Measurements from ENCODE around the gene C6orf89. TPM values are rescaled to one million over a fixed set of nuclear protein-coding genes. Genes with fewer than 3 reads are reported as not detected.

The C6orf89 gene
- total RNA-seq, 2 donors from 2014 or later = 13.9 to 16.8 TPM

DNA sequence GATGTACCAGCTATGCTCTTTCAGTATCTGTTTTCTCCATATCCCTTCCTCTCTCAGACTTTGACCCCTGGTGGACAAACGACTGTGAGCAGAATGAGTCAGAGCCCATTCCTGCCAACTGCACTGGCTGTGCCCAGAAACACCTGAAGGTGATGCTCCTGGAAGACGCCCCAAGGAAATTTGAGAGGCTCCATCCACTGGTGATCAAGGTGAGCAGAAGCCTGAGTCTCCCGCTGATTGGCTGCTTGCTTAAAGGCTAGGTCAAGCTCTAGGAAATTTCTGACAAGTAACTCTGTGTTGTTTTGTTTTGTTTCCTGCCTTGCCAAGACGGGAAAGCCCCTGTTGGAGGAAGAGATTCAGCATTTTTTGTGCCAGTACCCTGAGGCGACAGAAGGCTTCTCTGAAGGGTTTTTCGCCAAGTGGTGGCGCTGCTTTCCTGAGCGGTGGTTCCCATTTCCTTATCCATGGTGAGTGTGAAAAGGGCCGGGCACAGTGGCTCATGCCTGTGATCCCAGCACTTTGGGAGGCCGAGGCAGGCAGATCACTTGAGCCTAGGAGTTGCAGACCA, 28.6 kb downstream of the C6orf89 start:
- H3K9me3 Mint-ChIP-seq = no peaks in the 10 kb centered on the region
- H3K27ac ChIP-seq (ENCODE audit: low read depth, low read length) = no peak overlapping the region
- H3K4me3 Mint-ChIP-seq = no peak overlapping the region
- H3K9me3 ChIP-seq (ENCODE audit: control insufficient read depth, low read length) = no peaks in the 10 kb centered on the region
- H3K27me3 Mint-ChIP-seq (ENCODE audit: insufficient read depth) = no peaks in the 10 kb centered on the region
- peaks cover 4% of the 10 kb centered on the region for H3K36me3 Mint-ChIP-seq (ENCODE audit: low read depth)
- no peaks in the 10 kb centered on the region for H3K4me1 ChIP-seq (ENCODE audit: control insufficient read depth, insufficient read depth, low read length)
- H3K4me1 Mint-ChIP-seq = peaks cover 2% of the 10 kb centered on the region
- H3K36me3 ChIP-seq (ENCODE audit: control insufficient read depth, insufficient read depth, low read length) = no peaks in the 10 kb centered on the region
- H3K9ac ChIP-seq (ENCODE audit: extremely low read depth, low read length, poor library complexity, severe bottlenecking) = no peak overlapping the region
- WGBS, 2 experiments (ENCODE audit: insufficient coverage in 1 of 2, insufficient read length in 1 of 2) = 59 to 65% methylated on average over 10 of the region's 10 CpGs
- H3K27ac Mint-ChIP-seq = no peak overlapping the region
- H3K4me3 ChIP-seq (ENCODE audit: low read length) = no peak overlapping the region
- peak; percentile 91 for DNase-seq
- TF ChIP-seq, protein P1, sequence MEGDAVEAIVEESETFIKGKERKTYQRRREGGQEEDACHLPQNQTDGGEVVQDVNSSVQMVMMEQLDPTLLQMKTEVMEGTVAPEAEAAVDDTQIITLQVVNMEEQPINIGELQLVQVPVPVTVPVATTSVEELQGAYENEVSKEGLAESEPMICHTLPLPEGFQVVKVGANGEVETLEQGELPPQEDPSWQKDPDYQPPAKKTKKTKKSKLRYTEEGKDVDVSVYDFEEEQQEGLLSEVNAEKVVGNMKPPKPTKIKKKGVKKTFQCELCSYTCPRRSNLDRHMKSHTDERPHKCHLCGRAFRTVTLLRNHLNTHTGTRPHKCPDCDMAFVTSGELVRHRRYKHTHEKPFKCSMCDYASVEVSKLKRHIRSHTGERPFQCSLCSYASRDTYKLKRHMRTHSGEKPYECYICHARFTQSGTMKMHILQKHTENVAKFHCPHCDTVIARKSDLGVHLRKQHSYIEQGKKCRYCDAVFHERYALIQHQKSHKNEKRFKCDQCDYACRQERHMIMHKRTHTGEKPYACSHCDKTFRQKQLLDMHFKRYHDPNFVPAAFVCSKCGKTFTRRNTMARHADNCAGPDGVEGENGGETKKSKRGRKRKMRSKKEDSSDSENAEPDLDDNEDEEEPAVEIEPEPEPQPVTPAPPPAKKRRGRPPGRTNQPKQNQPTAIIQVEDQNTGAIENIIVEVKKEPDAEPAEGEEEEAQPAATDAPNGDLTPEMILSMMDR (conservative IDR thresholded peaks at IDR 0.05) = peak; percentile 74
- H3K27me3 ChIP-seq (ENCODE audit: control insufficient read depth, insufficient read depth, low read length, poor library complexity, severe bottlenecking) = no peaks in the 10 kb centered on the region

DNA sequence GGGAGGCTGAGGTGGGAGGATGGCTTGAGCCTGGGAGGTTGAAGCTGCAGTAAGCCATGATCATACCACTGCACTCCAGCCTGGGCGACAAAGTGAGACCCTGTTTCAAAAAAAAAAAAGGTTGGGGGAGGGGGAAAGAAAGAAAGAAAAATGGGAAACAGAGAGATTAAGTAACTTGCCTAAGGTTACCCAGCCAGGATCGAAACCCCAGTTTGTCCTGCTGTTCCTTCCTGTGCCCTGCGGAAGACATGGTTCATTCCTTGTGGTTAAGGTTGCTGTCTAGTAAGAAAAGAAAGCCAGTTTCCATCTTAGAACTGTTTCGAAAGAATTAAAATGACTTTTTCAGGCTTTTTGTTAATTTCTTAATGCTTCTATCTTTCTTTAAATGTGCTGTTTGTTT, 29.8 kb downstream of the C6orf89 start:
- H3K27ac Mint-ChIP-seq = no peak overlapping the region
- no peaks in the 10 kb centered on the region for H3K27me3 Mint-ChIP-seq (ENCODE audit: insufficient read depth)
- WGBS, 2 experiments (ENCODE audit: insufficient coverage in 1 of 2, insufficient read length in 1 of 2) = 89 to 100% methylated on average over 3 to 4 of the region's 4 CpGs
- peaks cover 2% of the 10 kb centered on the region for H3K4me1 Mint-ChIP-seq
- peaks cover 4% of the 10 kb centered on the region for H3K36me3 Mint-ChIP-seq (ENCODE audit: low read depth)
- H3K4me3 ChIP-seq (ENCODE audit: low read length) = no peak overlapping the region
- TF ChIP-seq, protein P1 (conservative IDR thresholded peaks at IDR 0.05) = no peak
- no peaks in the 10 kb centered on the region for H3K9me3 Mint-ChIP-seq
- H3K27me3 ChIP-seq (ENCODE audit: control insufficient read depth, insufficient read depth, low read length, poor library complexity, severe bottlenecking) = no peaks in the 10 kb centered on the region
- H3K9ac ChIP-seq (ENCODE audit: extremely low read depth, low read length, poor library complexity, severe bottlenecking) = no peak overlapping the region
- no peaks in the 10 kb centered on the region for H3K4me1 ChIP-seq (ENCODE audit: control insufficient read depth, insufficient read depth, low read length)
- H3K4me3 Mint-ChIP-seq = no peak overlapping the region
- no peak overlapping the region for H3K27ac ChIP-seq (ENCODE audit: low read depth, low read length)
- no peaks in the 10 kb centered on the region for H3K36me3 ChIP-seq (ENCODE audit: control insufficient read depth, insufficient read depth, low read length)
- no peaks in the 10 kb centered on the region for H3K9me3 ChIP-seq (ENCODE audit: control insufficient read depth, low read length)
- DNase-seq = no peak

DNA sequence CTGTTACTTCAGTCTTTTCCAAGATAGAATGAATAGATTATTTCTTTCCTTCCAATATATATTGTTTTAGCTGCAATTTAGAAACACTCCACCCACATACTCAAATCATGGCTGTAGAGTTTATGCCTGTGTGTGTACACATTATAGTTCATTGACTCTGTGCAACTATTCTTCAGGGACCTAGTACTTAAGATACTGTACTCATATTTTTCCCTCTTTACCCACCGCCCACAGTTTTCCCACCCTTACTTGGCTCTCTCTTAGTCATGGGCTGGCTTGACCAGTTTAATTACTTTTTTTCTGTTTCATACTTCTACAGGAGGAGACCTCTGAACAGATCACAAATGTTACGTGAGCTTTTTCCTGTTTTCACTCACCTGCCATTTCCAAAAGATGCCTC, 30.4 kb downstream of the C6orf89 start:
- Mint-ChIP-seq H3K4me3 (no peak overlapping the region), H3K9me3 (no peaks in the 10 kb centered on the region), H3K36me3 (ENCODE audit: low read depth) (peaks cover 5% of the 10 kb centered on the region), H3K4me1 (peaks cover 2% of the 10 kb centered on the region), H3K27me3 (ENCODE audit: insufficient read depth) (no peaks in the 10 kb centered on the region), H3K27ac (no peak overlapping the region)
- WGBS, 2 experiments (ENCODE audit: insufficient coverage in 1 of 2, insufficient read length in 1 of 2) = 75 to 97% methylated on average over 1 to 2 of the region's 2 CpGs
- DNase-seq = no peak
- H3K27me3 ChIP-seq (ENCODE audit: control insufficient read depth, insufficient read depth, low read length, poor library complexity, severe bottlenecking) = no peaks in the 10 kb centered on the region
- H3K36me3 ChIP-seq (ENCODE audit: control insufficient read depth, insufficient read depth, low read length) = no peaks in the 10 kb centered on the region
- no peak overlapping the region for H3K4me3 ChIP-seq (ENCODE audit: low read length)
- no peak overlapping the region for H3K9ac ChIP-seq (ENCODE audit: extremely low read depth, low read length, poor library complexity, severe bottlenecking)
- no peaks in the 10 kb centered on the region for H3K9me3 ChIP-seq (ENCODE audit: control insufficient read depth, low read length)
- no peaks in the 10 kb centered on the region for H3K4me1 ChIP-seq (ENCODE audit: control insufficient read depth, insufficient read depth, low read length)
- no peak overlapping the region for H3K27ac ChIP-seq (ENCODE audit: low read depth, low read length)
- TF ChIP-seq, protein P1 (conservative IDR thresholded peaks at IDR 0.05) = no peak

Measured in endodermal cell (in vitro differentiated cells).